ENCODE results near the gene PHYHD1. TPM values are rescaled to one million over a fixed set of nuclear protein-coding genes. Genes with fewer than 3 reads are reported as not detected.

PHYHD1 gene
- total and polyA plus RNA-seq, 2 of the 13 experiments (the other 11 are each of a cell fraction or from before 2014, with no cell fraction given): 10.6 to 25.3 TPM

DNA sequence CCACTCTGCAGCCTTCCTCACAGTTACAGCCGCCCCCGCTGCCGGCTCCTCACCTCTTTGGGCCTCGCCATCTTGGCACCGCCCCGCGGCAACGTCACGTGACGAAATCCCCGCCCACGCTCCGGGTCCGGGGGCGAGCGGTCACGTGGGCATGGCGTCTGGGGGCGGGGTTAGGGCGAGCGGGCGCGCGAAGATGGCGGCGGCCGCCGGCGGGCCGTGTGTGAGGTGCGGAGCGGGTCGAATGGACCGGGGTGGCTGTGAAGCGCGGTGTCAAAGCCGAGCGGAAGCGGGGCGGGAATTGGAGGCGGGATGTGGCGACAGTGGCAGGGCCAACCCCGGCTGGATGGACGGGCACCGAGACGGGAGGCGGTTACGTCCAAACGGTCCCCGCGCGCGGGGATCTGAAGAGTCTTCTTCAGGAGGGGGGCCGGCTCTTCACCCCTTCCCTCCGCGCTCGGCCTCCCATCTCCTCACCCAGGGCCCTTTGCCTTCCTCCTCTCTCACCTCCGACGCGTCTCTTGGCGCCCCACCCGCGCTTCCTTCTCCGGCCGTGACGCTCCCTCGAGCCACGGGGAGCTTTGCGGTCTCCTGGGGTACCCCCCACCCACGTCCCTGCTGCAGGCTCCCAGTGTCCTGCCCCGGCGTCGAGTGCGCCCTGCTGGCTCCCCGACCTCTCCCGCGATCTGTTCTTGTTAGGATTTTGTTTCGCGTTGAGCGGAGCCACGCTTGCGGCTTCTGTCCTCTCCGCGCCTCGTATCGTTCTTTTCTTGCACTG, 26.9 kb downstream of the PHYHD1 start, which contains the start of the genes DOLK and NUP188 (continued):
- TF ChIP-seq ZNF124 (CRISPR knock-in tag; IDR thresholded peaks at IDR 0.05): no peak
- TF ChIP-seq, protein P1, sequence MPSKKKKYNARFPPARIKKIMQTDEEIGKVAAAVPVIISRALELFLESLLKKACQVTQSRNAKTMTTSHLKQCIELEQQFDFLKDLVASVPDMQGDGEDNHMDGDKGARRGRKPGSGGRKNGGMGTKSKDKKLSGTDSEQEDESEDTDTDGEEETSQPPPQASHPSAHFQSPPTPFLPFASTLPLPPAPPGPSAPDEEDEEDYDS (CRISPR knock-in tag; IDR thresholded peaks at IDR 0.05): peak; percentile 96
- TF ChIP-seq BHLHE40 (IDR thresholded peaks at IDR 0.05; ENCODE audit: low read length): peak; percentile 94
- no peak for TF ChIP-seq RELA (CRISPR knock-in tag; IDR thresholded peaks at IDR 0.05)
- TF ChIP-seq, protein P2, sequence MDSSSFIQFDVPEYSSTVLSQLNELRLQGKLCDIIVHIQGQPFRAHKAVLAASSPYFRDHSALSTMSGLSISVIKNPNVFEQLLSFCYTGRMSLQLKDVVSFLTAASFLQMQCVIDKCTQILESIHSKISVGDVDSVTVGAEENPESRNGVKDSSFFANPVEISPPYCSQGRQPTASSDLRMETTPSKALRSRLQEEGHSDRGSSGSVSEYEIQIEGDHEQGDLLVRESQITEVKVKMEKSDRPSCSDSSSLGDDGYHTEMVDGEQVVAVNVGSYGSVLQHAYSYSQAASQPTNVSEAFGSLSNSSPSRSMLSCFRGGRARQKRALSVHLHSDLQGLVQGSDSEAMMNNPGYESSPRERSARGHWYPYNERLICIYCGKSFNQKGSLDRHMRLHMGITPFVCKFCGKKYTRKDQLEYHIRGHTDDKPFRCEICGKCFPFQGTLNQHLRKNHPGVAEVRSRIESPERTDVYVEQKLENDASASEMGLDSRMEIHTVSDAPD (CRISPR knock-in tag; IDR thresholded peaks at IDR 0.05): no peak
- TF ChIP-seq NR2F1 (CRISPR knock-in tag; IDR thresholded peaks at IDR 0.05): no peak
- no peak for TF ChIP-seq NR1H2 (CRISPR knock-in tag; IDR thresholded peaks at IDR 0.05; ENCODE audit: borderline replicate concordance, low read depth)
- TF ChIP-seq, protein P3, sequence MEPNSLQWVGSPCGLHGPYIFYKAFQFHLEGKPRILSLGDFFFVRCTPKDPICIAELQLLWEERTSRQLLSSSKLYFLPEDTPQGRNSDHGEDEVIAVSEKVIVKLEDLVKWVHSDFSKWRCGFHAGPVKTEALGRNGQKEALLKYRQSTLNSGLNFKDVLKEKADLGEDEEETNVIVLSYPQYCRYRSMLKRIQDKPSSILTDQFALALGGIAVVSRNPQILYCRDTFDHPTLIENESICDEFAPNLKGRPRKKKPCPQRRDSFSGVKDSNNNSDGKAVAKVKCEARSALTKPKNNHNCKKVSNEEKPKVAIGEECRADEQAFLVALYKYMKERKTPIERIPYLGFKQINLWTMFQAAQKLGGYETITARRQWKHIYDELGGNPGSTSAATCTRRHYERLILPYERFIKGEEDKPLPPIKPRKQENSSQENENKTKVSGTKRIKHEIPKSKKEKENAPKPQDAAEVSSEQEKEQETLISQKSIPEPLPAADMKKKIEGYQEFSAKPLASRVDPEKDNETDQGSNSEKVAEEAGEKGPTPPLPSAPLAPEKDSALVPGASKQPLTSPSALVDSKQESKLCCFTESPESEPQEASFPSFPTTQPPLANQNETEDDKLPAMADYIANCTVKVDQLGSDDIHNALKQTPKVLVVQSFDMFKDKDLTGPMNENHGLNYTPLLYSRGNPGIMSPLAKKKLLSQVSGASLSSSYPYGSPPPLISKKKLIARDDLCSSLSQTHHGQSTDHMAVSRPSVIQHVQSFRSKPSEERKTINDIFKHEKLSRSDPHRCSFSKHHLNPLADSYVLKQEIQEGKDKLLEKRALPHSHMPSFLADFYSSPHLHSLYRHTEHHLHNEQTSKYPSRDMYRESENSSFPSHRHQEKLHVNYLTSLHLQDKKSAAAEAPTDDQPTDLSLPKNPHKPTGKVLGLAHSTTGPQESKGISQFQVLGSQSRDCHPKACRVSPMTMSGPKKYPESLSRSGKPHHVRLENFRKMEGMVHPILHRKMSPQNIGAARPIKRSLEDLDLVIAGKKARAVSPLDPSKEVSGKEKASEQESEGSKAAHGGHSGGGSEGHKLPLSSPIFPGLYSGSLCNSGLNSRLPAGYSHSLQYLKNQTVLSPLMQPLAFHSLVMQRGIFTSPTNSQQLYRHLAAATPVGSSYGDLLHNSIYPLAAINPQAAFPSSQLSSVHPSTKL (CRISPR knock-in tag; IDR thresholded peaks at IDR 0.05): peak; percentile 47
- TF ChIP-seq, protein P4, sequence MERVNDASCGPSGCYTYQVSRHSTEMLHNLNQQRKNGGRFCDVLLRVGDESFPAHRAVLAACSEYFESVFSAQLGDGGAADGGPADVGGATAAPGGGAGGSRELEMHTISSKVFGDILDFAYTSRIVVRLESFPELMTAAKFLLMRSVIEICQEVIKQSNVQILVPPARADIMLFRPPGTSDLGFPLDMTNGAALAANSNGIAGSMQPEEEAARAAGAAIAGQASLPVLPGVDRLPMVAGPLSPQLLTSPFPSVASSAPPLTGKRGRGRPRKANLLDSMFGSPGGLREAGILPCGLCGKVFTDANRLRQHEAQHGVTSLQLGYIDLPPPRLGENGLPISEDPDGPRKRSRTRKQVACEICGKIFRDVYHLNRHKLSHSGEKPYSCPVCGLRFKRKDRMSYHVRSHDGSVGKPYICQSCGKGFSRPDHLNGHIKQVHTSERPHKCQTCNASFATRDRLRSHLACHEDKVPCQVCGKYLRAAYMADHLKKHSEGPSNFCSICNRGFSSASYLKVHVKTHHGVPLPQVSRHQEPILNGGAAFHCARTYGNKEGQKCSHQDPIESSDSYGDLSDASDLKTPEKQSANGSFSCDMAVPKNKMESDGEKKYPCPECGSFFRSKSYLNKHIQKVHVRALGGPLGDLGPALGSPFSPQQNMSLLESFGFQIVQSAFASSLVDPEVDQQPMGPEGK (CRISPR knock-in tag; IDR thresholded peaks at IDR 0.05): peak; percentile 87
- TF ChIP-seq, protein P5, sequence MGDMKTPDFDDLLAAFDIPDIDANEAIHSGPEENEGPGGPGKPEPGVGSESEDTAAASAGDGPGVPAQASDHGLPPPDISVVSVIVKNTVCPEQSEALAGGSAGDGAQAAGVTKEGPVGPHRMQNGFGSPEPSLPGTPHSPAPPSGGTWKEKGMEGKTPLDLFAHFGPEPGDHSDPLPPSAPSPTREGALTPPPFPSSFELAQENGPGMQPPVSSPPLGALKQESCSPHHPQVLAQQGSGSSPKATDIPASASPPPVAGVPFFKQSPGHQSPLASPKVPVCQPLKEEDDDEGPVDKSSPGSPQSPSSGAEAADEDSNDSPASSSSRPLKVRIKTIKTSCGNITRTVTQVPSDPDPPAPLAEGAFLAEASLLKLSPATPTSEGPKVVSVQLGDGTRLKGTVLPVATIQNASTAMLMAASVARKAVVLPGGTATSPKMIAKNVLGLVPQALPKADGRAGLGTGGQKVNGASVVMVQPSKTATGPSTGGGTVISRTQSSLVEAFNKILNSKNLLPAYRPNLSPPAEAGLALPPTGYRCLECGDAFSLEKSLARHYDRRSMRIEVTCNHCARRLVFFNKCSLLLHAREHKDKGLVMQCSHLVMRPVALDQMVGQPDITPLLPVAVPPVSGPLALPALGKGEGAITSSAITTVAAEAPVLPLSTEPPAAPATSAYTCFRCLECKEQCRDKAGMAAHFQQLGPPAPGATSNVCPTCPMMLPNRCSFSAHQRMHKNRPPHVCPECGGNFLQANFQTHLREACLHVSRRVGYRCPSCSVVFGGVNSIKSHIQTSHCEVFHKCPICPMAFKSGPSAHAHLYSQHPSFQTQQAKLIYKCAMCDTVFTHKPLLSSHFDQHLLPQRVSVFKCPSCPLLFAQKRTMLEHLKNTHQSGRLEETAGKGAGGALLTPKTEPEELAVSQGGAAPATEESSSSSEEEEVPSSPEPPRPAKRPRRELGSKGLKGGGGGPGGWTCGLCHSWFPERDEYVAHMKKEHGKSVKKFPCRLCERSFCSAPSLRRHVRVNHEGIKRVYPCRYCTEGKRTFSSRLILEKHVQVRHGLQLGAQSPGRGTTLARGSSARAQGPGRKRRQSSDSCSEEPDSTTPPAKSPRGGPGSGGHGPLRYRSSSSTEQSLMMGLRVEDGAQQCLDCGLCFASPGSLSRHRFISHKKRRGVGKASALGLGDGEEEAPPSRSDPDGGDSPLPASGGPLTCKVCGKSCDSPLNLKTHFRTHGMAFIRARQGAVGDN (CRISPR knock-in tag; IDR thresholded peaks at IDR 0.05): peak; percentile 93
- no peak for TF ChIP-seq ZC3H4 (CRISPR knock-in tag; IDR thresholded peaks at IDR 0.05; ENCODE audit: borderline replicate concordance)
- TF ChIP-seq ZNF136 (CRISPR knock-in tag; IDR thresholded peaks at IDR 0.05; ENCODE audit: low read depth): no peak
- no peak for TF ChIP-seq FOXP1 (IDR thresholded peaks at IDR 0.05)
- TF ChIP-seq FOXP1 (CRISPR knock-in tag; IDR thresholded peaks at IDR 0.05): no peak
- TF ChIP-seq ZNF33A (CRISPR knock-in tag; IDR thresholded peaks at IDR 0.05; ENCODE audit: borderline replicate concordance): no peak
- no peak for TF ChIP-seq ZBTB3 (CRISPR knock-in tag; IDR thresholded peaks at IDR 0.05; ENCODE audit: borderline replicate concordance, low read depth)
- TF ChIP-seq HOXA7 (CRISPR knock-in tag; IDR thresholded peaks at IDR 0.05): no peak
